ENCODE data around the gene CDC42BPB. TPM values are rescaled to one million over a fixed set of nuclear protein-coding genes. Genes with fewer than 3 reads are reported as not detected.

CDC42BPB gene
- polyA plus RNA-seq, 10 donors: 46.8 to 58.7 (median 54.6) TPM

DNA sequence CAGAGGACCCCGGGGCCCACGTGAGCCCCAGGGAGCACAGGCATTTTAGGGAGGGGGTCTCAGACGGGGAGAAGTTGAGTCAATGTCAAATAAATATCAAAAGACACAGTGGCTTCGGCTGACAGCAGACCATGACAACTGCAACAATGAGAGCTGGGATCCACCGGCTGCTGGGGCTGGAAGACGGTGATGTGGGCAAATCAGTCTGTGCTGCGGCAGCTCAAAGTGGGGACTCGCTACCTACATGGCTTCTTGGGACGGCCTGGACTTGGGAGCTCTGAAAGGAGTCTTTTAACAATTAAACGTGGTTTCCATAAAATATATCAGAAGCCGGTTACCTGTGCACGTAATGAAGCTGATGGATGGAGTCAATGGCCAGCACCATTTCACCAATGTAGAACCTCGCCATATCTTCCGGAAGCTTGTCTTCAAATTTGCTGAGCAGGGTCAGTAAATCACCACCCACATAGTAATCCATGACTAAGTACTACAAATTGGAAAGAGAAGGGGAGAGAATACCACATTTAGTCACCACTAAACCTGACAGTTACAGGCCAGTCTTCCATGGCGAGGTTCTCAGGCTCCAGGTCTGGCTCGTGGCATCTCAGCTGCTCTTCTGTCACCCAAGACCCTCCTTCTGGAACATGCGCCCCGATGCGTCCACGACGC lies 58.0 kb downstream of the CDC42BPB start:
- DNase-seq: no peak

DNA sequence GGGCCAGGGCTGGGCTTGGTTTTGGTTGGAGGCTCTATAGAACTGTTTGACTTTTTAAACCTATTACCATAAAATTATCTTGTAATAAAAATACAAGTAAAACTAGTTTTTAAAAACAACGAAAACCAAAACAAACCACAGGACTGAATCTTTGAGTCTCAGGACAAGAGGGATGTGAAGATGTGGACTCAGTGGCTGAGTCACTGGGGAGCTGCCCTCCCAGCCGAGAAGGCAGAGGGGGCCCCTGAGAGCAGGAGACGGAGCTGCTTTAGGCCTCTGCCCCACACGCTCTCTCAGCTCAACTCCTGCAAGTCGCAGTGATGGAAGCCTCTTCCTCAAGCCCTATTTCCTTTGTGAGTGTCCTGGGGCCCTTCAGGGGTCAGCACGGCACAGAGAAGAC lies 59.0 kb downstream of the CDC42BPB start:
- DNase-seq: no peak

DNA sequence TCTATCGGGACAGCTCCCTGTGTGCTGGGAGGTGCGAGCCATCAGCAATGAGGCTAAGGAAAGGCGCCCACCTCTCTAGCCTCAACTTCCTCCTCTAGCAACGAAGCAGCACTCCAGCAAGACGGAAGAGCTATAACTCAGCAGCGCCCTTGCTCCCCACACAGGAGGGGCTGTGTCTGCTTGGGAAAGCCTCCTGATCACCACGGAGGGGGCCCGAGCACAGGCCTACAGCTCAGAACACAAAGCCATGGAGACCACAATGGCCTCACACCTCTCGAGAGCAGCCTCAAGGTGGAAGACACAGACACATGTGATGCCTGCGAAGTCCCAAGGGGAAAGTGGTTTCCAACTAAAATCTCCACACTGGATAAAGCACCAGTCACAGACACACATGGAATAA lies 60.4 kb downstream of the CDC42BPB start:
- no peak for DNase-seq

DNA sequence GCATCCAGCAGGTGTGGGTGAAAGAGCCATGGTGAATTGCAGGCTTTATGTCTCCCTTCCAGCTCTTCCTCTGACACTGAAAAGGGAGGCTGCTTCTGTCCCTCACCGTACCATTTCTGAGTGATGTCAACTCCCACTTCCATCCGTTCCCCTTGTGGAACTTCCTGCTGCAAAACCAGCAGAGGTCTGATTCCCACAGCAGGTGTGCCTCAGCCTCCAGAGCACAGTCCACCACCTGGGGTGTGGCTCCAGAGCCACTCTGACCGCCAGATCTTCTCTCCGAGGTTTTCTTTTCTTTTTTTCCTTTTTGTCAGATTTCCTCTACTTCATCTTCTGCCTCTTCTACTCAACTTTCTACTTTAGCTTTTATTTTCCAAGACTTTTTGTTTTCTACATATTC lies 62.7 kb downstream of the CDC42BPB start:
- no peak for DNase-seq

DNA sequence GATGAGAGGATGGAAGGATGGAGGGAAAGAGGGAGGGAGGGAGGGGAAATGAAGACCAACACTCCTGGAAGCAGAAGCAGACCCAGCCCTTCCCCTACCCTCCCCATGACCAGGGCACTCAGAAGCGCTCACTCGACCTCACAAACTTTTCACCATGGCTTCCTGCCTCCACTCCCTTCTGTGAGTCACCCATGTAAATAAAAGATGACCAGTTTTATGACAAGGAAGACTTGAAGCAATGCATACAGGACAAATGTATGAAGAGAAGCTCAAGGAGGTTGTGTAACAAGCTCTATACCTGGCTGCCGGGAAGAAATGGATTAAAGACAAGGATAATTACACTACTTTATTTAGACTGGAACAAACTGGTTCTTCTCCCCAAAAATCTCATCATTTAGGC lies 63.8 kb downstream of the CDC42BPB start:
- DNase-seq: no peak

DNA sequence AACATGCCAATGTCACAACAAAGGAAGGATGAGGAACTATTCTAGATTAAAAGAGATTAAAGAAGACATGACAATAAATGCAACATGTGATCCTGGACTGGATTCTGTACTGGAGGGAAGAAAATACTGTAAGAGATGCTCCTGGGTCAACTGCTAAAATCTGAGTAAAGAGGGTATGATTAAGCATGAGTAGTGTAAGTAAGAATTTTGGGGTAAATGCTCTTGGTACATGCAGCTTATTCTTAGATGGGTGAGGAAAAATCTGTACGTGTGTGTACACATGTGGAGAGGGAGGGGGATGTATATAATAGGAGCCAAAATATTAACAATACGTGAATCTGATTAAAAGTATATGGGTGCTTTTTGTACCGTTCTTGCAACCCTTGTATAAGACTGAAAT lies 66.0 kb downstream of the CDC42BPB start:
- DNase-seq: no peak

DNA sequence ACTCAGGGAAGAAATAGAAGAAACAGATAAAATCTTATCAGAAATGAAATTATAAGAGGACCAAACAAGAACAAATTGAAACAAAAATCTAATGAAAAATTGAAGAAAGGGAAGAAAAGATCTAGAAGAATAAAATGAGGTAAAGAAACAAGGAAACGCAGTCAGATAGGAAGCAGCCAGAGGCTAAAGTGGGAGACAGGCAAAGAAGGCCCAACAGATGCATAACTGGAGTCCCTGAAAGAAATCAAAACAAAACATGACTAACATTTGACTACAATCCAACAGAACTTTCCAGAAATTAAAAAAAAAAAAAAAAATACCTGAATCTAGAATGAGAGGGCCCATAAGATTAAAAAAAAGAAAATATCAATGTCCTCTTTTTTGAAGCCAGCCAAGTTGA lies 69.3 kb downstream of the CDC42BPB start:
- no peak for DNase-seq

DNA sequence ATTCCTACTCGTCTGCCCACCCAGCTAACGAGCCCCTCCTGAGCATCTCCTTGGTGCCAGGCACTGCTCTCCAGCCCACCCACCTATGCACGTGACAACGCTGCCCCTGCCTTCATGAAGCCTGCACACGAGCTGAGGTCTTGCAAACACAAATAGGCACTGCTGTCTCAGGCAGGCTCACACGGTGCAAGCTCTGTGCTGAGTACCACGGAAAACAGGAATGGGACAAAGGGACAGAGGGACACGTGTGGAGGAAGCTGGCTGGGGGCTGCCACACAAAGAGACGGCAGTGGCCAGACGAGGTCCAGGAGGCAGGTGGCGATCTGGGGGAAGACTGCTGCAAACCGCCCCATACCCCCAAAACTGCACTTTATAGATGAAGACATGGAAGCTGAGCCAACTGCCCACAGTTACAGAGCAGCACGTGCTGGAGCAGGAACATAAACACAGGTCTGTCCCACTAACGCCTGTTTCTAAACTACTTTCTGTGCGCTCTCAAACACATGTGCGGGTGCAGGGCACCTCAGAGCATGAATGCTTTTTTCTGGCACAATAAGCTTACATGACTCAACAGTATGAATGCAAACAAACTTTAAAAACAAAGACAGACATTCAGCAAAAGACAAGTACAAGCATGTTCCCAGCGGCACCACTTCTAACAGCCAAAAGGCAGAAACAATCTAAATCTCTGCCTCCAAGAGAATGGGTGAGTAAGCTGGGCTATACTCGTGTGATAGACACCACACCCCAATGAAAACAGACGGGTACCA lies 70.4 kb downstream of the CDC42BPB start:
- DNase-seq: no peak

DNA sequence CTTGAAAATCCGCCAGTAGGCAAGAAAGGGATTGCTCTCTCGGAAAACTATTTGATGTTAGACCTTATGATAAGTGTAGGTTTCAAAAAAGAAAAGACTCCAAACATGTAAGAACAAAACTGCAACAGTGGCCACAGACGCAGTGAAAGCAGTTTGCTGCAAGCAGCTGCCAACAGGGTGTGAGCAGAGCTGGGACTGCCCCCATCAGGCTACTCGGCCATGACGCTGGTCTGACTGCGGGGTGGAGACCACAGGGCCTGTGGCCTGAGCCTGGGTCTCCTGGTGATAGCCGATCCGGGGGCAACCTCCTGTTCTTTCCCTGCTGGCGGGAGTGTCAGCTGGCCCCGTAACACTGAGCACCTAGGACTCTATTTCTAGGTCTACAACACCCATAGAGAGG lies 71.7 kb downstream of the CDC42BPB start:
- no peak for DNase-seq

DNA sequence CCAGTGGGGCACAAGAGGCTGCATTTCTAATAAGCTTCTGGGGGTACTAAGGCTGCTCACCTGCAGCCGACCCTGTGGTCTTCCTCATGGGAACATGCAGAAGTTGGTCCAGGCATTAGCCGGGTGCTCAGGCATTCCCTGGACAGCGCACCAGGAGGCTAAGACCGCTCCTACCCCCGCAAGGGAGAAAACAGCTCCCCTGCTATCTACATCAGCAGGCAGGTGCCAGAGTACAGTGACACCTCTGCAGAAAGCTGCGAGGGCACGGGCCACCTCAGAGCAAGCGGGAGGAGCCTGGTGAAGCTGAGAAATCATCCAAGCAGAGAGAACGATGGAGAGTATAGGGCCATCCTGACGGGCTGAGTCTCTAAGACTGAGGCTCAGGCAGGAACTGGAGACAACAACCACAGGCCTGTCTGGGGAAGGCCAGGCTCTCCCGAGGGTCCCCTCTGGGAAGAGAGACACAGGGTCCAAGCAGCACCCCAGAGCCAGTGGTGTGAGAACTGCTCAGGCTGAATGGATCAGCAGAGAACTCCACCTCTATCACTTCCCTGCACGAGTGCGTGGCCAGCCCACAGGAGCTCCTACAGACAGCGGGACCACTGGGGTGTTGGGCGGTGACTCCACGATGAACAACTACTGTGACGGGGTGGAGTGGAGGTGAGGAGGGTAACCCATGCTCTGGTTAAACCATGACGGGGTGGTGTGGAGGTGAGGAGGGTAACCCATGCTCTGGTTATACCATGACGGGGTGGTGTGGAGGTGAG lies 72.8 kb downstream of the CDC42BPB start:
- DNase-seq: no peak

DNA sequence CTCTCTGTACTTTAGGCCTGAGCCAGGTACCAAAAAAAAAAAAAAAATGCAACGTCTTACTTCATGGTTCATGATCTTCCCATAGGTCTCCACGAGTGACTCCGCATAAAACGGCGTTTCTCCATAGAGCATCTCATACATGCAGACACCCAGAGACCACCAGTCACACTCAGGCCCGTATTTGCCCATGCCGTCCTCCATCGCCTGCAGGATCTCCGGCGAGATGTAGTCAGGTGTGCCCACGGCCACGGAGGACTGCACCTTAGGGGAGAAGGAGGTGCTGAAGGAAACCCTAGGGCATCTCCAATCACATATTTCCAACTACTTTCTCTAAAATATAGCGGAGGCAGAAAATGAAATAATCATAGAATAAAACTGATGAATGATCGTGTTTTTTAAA lies 73.9 kb downstream of the CDC42BPB start:
- DNase-seq: no peak

DNA sequence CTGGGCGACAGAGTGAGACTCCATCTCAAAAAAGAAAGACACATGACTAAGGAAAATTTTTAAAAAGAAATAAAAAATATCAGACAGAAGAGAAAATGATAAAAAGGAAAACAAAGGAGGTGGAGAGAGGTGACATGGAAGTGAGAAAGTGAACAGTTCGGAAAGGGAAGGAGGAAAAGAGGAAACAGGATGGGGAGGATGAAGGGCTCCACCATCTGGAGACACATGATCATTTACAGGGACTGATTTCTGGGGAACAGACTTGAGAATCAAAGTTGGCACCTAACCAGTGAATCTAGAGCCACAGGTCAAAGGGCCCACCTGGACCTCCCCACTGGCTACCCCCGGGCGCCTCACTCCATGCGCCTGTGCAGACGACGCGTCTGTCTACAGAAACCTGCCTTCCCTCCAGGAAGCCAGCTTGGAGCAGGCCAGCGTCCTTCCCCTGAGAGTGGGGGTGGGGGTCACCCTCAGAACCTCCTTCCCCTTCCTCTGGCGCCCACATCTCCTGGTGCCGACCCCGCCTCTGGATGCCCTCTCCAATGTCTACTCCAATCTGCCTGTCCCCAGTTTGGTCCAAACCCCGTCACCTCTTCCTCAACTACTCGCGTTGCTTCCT lies 74.4 kb downstream of the CDC42BPB start:
- no peak for DNase-seq

DNA sequence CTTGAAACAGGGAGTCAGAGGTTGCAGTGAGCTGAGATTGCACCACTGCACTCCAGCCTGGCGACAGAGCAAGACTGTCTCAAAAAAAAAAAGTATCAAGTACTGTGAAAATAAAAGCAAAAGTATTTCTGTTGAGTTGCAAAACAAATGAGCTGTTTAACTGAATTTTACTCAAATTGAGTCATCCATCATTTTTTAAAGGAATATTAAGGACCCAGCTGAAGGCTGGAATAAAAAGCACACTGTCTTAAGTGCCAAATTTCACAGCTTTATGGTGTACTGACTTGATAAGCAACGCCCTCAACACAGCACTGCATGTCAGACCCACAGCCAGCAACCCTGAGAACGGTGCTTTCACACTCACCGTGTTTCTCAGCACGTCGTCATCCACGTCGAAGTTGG lies 76.9 kb downstream of the CDC42BPB start:
- DNase-seq: no peak

DNA sequence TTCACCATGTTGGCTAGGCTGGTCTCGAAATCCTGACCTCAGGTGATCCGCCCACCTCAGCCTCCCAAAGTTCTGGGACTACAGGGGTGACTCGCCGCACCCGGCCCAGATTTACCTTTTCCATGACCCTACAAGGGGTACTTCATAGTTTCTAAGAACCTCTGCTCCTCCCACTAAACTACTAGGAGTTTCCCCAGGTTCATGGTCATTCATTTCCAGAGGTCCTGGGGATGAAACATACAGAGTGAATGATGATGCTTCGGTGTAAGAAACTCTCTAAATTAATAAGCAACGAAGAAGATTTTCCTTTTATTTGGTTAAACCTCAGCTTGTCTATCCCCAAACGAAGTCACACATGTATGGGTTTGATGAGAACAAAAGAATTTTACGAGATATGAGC lies 77.9 kb downstream of the CDC42BPB start:
- DNase-seq: no peak

DNA sequence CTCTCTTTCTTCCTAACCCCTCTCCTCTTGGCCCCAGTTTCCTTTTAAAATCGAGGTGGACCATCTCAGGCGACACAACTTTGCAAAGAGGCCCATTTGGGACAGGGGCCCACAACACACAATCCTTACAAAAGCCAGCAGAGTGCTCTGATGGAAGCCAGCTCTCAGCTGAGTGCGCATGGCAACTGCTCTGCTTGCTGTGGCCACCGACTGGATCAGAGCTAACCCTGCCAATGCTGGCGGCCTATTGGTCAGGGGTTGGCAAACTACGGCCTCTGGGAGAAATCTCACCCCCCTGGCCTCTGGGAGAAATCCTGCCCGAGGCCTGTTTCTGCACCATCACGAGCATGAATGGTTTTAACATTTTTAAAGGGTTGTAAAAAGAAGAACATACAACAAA lies 79.9 kb downstream of the CDC42BPB start:
- DNase-seq: no peak

DNA sequence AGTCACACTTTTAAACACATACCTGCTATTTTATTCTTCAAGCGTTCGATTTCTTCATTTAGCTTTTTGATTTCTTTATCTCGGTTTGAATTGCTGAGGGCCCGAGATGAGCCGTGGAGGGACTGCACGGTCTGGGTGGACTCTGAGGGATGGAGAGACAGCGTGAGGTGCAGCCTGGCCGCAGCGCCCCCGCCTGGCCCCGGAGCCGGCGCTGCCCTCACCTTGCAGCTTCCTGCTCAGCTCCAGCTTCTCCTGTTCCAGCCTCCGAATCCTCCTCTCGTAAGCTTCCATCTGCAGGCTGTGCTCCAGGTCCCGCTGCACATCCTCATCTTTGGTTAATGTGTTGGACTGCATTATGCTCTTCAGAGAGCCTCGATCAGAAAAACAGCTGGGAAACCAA lies 81.7 kb downstream of the CDC42BPB start:
- no peak for DNase-seq

DNA sequence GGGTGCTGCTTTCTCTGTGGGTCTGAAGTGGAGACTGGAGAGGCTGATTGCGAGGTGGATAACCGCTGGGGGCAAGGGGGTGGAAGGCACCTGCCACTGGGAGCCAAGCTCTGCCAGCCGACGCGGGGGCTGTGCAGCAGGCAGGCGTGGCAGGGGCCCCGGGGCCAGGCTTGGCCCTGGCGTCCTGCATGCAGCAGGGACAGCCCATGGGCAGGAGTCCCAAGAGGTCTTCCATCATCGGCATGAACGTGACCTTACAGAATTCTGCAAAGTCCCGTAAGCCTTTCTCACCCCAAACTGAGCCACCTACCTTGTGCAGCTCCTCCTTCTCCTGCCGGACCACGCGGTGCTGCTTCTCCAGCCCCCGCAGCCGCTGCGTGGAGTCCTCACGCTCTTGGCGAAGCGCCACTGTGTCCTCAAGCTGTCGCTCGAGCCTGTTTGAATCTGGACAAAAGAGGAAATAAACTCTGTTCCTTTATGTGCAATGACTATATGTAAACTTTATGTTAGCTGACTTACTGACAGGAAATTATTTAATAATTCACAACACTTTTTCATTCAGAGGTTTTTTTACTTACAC lies 83.6 kb downstream of the CDC42BPB start:
- DNase-seq: no peak

DNA sequence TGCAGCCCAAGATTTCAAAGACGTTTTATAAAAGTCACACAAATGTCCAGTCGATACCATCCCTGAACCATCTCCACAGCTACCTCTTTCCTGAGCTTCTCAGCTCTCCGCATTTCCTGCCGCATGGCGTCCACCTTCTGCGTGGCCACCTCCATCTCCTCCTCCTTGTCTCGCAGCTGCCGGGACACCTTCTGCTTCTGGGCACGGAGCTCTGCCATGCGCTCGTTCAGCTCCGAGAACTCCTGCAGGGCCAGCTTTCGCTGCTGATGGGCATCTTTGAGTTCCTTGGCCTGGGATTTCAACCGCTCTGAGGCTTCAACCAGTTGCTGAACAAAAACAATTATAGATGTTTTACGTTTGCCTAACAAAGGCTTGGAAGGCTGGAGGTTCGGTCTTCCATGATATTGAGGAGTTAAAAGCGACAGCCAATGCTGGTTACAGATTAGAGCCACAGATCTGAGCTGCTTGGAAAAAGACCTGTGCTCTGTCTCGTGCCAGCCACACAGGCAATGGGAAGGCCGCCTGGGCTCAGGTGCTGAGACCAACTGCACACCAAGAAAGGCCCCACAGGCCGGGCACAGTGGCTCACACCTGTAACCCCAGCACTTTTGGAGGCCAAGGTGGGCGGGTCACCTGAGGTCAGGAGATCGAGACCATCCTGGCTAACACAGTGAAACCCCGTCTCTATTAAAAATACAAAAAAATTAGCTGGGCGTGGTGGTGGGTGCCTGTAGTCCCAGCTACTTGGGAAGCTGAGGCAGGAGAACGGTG lies 85.3 kb downstream of the CDC42BPB start:
- DNase-seq: no peak

DNA sequence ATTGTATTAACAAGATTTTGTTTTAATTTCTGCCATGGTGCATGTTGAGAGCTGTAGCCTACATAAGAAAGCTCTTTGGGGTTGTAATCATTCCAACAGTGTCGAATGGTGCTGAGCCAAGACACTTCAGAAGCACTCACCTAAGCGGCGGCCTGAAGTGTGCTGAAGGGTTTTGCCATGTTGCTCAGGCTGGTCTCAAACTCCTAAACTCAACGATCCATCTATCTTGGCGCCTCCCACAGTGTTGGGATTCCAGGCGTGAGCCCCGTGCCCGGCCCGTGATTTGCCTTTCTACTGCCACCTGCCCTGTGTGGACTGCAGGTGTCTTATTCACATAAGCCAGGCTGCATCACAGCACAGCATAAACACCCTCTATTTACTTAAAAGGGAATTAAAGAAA lies 86.0 kb downstream of the CDC42BPB start:
- DNase-seq: no peak

DNA sequence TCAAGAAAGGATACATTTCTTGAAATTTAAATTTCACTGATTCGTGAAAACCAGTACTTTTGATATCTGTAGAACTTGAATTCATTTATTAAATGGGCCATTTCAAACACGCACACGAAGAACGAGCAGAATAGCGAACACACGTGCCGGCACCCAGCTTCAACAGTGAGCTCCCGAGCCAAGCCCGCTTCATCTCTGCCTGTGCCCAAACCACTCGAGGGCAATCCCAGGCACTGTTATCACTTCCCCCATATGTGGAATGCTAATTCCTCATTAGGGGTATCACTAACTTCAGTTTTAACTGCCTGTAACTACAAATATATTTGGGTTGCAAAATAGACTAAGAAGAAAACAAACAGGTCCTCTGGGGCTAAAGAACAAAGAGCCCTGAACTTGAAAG lies 86.9 kb downstream of the CDC42BPB start:
- no peak for DNase-seq

DNA sequence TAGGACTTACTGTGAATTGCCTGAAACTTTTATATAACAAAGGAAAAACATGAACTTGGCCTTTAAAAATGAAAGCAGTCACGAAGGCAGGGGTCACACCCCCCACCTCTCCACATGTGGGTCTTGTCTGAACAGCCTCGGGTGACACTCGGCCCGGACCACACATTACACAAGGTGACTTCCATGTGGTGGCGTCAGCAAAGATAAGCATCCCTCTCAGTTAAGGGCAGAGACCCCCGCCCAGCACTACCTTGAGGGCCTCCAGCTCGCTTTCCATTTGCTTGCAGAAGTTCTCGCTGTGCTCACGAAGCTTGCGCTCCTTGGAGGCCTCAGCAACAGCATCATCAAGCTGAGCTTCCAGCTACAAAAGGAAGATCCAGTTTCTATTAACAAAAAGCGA lies 87.4 kb downstream of the CDC42BPB start:
- DNase-seq: no peak
